ENCODE measurements around the gene MBD6.
A peak's percentile ranks its signal among the peaks of the same experiment; 100 is the strongest.

The MBD6 gene

DNA sequence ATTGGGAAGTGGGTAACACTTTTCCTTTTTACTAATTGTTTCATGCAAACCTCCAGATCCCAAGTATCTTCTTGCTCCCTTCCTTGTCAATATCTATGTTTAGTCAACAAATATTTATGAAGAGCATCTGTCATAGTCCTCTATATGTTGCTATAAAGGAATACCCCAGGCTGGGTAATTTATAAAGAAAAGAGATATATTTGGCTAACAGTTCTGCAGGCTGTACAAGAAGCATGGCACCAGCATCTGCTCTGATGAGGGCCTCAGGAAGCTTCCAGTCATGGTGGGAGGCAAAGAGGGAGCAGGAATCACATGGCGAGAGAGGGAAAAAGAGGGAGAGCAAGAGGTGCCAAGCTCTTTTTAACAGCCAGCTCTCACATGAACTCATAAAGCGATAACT lies 31.8 kb downstream of the MBD6 start:
- no peak for ATAC-seq
- TF ChIP-seq PPARA (CRISPR knock-in tag; IDR thresholded peaks at IDR 0.05; ENCODE audit: borderline replicate concordance) (no peak), ARNTL (CRISPR knock-in tag; IDR thresholded peaks at IDR 0.05; ENCODE audit: borderline replicate concordance, low read depth) (no peak), ESRRG (CRISPR knock-in tag; IDR thresholded peaks at IDR 0.05) (no peak), SNAI2 (CRISPR knock-in tag; IDR thresholded peaks at IDR 0.05) (no peak), BACH2 (CRISPR knock-in tag; IDR thresholded peaks at IDR 0.05; ENCODE audit: borderline replicate concordance) (no peak), GLIS3 (CRISPR knock-in tag; IDR thresholded peaks at IDR 0.05) (no peak), ZNF8 (CRISPR knock-in tag; IDR thresholded peaks at IDR 0.05) (no peak)
- TF ChIP-seq, protein P1, sequence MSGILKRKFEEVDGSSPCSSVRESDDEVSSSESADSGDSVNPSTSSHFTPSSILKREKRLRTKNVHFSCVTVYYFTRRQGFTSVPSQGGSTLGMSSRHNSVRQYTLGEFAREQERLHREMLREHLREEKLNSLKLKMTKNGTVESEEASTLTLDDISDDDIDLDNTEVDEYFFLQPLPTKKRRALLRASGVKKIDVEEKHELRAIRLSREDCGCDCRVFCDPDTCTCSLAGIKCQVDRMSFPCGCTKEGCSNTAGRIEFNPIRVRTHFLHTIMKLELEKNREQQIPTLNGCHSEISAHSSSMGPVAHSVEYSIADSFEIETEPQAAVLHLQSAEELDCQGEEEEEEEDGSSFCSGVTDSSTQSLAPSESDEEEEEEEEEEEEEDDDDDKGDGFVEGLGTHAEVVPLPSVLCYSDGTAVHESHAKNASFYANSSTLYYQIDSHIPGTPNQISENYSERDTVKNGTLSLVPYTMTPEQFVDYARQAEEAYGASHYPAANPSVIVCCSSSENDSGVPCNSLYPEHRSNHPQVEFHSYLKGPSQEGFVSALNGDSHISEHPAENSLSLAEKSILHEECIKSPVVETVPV (CRISPR knock-in tag; IDR thresholded peaks at IDR 0.05), result no peak
- TF ChIP-seq, protein P2, sequence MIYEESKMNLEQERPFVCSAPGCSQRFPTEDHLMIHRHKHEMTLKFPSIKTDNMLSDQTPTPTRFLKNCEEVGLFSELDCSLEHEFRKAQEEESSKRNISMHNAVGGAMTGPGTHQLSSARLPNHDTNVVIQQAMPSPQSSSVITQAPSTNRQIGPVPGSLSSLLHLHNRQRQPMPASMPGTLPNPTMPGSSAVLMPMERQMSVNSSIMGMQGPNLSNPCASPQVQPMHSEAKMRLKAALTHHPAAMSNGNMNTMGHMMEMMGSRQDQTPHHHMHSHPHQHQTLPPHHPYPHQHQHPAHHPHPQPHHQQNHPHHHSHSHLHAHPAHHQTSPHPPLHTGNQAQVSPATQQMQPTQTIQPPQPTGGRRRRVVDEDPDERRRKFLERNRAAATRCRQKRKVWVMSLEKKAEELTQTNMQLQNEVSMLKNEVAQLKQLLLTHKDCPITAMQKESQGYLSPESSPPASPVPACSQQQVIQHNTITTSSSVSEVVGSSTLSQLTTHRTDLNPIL (CRISPR knock-in tag; IDR thresholded peaks at IDR 0.05; ENCODE audit: low read depth), result no peak

DNA sequence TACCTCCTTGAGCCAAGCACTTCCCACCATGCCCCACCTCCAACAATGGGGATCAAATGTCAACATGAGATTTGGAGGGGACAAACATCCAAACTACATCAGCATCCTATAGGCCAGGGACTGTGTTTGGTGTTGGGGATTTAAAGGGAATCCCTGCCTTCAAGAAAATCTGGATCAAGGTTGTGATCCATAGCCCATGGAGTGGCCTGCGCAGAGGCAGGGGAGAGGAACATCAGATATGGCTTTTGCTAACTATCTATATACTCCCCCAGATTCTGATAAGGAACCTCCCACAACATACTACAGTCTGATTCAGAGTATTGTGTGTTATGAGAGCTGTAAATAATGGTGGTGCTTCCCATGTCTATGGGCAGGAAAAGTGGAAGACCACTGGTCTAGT lies 32.3 kb downstream of the MBD6 start:
- TF ChIP-seq TOX (CRISPR knock-in tag; IDR thresholded peaks at IDR 0.05; ENCODE audit: borderline replicate concordance), result no peak
- TF ChIP-seq, protein P3, sequence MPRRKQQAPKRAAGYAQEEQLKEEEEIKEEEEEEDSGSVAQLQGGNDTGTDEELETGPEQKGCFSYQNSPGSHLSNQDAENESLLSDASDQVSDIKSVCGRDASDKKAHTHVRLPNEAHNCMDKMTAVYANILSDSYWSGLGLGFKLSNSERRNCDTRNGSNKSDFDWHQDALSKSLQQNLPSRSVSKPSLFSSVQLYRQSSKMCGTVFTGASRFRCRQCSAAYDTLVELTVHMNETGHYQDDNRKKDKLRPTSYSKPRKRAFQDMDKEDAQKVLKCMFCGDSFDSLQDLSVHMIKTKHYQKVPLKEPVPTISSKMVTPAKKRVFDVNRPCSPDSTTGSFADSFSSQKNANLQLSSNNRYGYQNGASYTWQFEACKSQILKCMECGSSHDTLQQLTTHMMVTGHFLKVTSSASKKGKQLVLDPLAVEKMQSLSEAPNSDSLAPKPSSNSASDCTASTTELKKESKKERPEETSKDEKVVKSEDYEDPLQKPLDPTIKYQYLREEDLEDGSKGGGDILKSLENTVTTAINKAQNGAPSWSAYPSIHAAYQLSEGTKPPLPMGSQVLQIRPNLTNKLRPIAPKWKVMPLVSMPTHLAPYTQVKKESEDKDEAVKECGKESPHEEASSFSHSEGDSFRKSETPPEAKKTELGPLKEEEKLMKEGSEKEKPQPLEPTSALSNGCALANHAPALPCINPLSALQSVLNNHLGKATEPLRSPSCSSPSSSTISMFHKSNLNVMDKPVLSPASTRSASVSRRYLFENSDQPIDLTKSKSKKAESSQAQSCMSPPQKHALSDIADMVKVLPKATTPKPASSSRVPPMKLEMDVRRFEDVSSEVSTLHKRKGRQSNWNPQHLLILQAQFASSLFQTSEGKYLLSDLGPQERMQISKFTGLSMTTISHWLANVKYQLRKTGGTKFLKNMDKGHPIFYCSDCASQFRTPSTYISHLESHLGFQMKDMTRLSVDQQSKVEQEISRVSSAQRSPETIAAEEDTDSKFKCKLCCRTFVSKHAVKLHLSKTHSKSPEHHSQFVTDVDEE (CRISPR knock-in tag; IDR thresholded peaks at IDR 0.05), result no peak
- TF ChIP-seq ZNF565 (CRISPR knock-in tag; conservative IDR thresholded peaks at IDR 0.05; ENCODE audit: low read depth), result no peak
- no peak for TF ChIP-seq ARNTL (CRISPR knock-in tag; IDR thresholded peaks at IDR 0.05; ENCODE audit: borderline replicate concordance, low read depth)
- TF ChIP-seq, protein P4, sequence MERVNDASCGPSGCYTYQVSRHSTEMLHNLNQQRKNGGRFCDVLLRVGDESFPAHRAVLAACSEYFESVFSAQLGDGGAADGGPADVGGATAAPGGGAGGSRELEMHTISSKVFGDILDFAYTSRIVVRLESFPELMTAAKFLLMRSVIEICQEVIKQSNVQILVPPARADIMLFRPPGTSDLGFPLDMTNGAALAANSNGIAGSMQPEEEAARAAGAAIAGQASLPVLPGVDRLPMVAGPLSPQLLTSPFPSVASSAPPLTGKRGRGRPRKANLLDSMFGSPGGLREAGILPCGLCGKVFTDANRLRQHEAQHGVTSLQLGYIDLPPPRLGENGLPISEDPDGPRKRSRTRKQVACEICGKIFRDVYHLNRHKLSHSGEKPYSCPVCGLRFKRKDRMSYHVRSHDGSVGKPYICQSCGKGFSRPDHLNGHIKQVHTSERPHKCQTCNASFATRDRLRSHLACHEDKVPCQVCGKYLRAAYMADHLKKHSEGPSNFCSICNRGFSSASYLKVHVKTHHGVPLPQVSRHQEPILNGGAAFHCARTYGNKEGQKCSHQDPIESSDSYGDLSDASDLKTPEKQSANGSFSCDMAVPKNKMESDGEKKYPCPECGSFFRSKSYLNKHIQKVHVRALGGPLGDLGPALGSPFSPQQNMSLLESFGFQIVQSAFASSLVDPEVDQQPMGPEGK (CRISPR knock-in tag; IDR thresholded peaks at IDR 0.05; ENCODE audit: borderline replicate concordance), result no peak
- TF ChIP-seq ZNF70 (CRISPR knock-in tag; IDR thresholded peaks at IDR 0.05), result no peak
- TF ChIP-seq, protein P5, sequence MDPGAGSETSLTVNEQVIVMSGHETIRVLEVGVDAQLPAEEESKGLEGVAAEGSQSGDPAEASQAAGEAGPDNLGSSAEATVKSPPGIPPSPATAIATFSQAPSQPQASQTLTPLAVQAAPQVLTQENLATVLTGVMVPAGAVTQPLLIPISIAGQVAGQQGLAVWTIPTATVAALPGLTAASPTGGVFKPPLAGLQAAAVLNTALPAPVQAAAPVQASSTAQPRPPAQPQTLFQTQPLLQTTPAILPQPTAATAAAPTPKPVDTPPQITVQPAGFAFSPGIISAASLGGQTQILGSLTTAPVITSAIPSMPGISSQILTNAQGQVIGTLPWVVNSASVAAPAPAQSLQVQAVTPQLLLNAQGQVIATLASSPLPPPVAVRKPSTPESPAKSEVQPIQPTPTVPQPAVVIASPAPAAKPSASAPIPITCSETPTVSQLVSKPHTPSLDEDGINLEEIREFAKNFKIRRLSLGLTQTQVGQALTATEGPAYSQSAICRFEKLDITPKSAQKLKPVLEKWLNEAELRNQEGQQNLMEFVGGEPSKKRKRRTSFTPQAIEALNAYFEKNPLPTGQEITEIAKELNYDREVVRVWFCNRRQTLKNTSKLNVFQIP (CRISPR knock-in tag; IDR thresholded peaks at IDR 0.05; ENCODE audit: borderline replicate concordance, low read depth), result no peak
- TF ChIP-seq GLIS3 (CRISPR knock-in tag; IDR thresholded peaks at IDR 0.05), result no peak
- TF ChIP-seq SNAI2 (CRISPR knock-in tag; IDR thresholded peaks at IDR 0.05), result no peak
- no peak for TF ChIP-seq ZFP3 (CRISPR knock-in tag; IDR thresholded peaks at IDR 0.05)
- TF ChIP-seq OSR1 (CRISPR knock-in tag; IDR thresholded peaks at IDR 0.05), result no peak
- TF ChIP-seq ZFP30 (CRISPR knock-in tag; IDR thresholded peaks at IDR 0.05), result no peak
- no peak for ATAC-seq

DNA sequence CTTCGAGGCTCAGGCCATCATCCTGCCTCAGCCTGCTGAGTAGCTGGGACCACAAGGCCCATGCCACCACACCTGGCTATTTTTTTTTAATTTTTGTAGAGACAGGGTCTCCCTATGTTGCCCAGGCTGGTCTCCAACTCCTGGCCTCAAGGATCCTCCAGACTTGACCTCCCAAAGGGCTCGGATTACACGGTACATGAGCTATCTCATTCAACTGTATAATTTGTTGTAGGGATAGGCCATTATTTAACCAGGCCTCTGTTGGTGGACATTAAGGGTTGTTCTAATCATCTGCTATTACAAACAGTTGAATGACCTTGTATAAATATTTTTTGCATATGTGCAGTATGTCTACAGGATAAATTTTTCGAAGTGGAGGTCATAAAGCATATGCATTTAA lies 36.2 kb downstream of the MBD6 start:
- no peak for TF ChIP-seq RARB (CRISPR knock-in tag; IDR thresholded peaks at IDR 0.05)
- TF ChIP-seq TOX (CRISPR knock-in tag; IDR thresholded peaks at IDR 0.05; ENCODE audit: borderline replicate concordance), result no peak
- ATAC-seq, result no peak

DNA sequence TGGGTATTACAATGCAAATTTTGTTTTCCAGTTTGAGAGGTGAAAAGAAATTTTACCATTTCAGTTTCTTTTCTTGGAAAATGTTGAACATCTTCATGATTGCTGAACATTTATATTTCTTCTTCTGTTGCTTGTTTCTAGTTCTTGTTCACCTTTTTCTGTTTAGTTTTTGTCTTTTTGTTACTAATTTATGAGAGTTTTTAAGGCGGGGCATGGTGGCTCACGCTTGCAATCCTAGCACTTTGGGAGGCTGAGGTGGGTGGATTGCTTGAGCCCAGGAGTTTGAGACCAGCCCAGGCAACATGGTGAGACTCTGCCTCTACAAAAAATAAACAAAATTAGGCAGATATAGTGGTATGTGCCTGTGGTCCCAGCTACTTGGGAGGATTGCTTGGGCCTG lies 37.9 kb downstream of the MBD6 start:
- ATAC-seq, result no peak
- TF ChIP-seq ZNF70 (CRISPR knock-in tag; IDR thresholded peaks at IDR 0.05) (no peak), ESRRG (CRISPR knock-in tag; IDR thresholded peaks at IDR 0.05) (no peak), GLIS3 (CRISPR knock-in tag; IDR thresholded peaks at IDR 0.05) (no peak), BACH2 (CRISPR knock-in tag; IDR thresholded peaks at IDR 0.05; ENCODE audit: borderline replicate concordance) (no peak), ZNF565 (CRISPR knock-in tag; conservative IDR thresholded peaks at IDR 0.05; ENCODE audit: low read depth) (no peak), RARB (CRISPR knock-in tag; IDR thresholded peaks at IDR 0.05) (no peak), ZC3H10 (CRISPR knock-in tag; IDR thresholded peaks at IDR 0.05) (no peak), ZNF8 (CRISPR knock-in tag; IDR thresholded peaks at IDR 0.05) (no peak), OSR1 (CRISPR knock-in tag; IDR thresholded peaks at IDR 0.05) (no peak)
- TF ChIP-seq, protein P4 (CRISPR knock-in tag; IDR thresholded peaks at IDR 0.05; ENCODE audit: borderline replicate concordance), result no peak

DNA sequence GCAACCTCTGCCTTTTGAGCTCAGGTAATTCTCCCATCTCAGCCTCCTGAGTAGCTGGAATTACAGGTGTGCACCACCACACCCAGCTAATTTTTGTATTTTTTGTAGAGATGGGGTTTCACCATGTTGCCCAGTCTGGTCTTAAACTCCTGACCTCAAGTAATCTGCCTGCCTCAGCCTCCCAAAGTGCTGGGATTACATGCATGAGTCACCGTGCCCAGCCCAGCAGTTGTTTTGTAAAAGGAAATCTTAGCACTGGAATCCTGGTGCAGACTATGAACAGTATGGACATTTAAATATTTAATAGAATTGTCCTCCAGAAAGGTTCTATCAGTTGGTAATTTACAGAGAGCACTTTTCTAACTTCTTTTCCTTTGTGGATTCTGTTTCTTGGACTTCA lies 38.5 kb downstream of the MBD6 start:
- peak; percentile 50; the same call in 2 of the 3 replicates for ATAC-seq

All from SK-N-SH treated with all-trans-retinoic acid at 6 μM for 48 hours (cell line).